ENCODE data around the gene ANO6.

ANO6 gene

DNA sequence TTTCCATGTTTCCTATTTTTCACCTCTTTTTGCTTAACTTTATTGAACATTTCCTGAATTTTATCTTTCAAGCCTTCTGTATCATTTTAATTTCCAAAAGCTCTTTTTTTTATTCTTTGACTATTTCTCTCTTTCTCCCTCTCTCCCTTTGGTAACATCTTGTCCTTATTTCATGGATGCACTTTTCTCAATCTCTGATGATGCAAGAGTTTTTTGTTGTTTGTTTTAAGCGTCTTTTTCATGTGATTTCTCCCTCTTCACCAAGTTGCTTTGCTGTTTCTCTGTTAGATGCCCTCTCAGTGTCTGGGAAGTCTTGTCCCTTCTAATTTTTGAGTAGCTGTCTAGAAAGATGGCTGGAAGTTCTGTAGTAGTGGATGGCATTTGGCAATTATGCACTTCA, 62.6 kb downstream of the ANO6 start:
- CTCF ChIA-PET: interaction anchor here (2.4 kb wide), 1 partner anchor 10 kb away, joined by 5 read pairs; no protein-coding TSS in a partner anchor
- DNase-seq: no peak
- H3K27ac ChIP-seq (ENCODE audit: insufficient read depth in 1 of 2, low read depth in 1 of 2, low read length in 2 of 2, poor library complexity in 1 of 2, severe bottlenecking in 2 of 2): no peak overlapping the region
- WGBS (ENCODE audit: insufficient coverage): no CpG with 5 or more reads among the region's 1 CpG
- POLR2A ChIA-PET: no interaction called here
- H3K9me3 ChIP-seq (ENCODE audit: control extremely low read depth in 1 of 5, control insufficient read depth in 4 of 5, insufficient read depth in 2 of 5, low read depth in 1 of 5, low read length in 4 of 5): no peaks in the 10 kb centered on the region
- no peaks in the 10 kb centered on the region for H3K27me3 ChIP-seq (replicated peaks in 2 of 5; ENCODE audit: control insufficient read depth in 4 of 5, insufficient read depth in 5 of 5, low read length in 4 of 5)
- peaks cover 0 to 13% (median 6%) of the 10 kb centered on the region in 4 experiments for H3K36me3 ChIP-seq (ENCODE audit: control insufficient read depth in 4 of 4, insufficient read depth in 4 of 4, low read length in 3 of 4)
- no peaks in the 10 kb centered on the region for H3K4me1 ChIP-seq (ENCODE audit: control extremely low read depth in 1 of 4, control insufficient read depth in 4 of 4, insufficient read depth in 4 of 4, low read length in 3 of 4)
- no peak overlapping the region for H3K4me3 ChIP-seq (ENCODE audit: control insufficient read depth in 1 of 7, extremely low read depth in 1 of 7, insufficient read depth in 4 of 7, low read depth in 2 of 7, low read length in 6 of 7)

DNA sequence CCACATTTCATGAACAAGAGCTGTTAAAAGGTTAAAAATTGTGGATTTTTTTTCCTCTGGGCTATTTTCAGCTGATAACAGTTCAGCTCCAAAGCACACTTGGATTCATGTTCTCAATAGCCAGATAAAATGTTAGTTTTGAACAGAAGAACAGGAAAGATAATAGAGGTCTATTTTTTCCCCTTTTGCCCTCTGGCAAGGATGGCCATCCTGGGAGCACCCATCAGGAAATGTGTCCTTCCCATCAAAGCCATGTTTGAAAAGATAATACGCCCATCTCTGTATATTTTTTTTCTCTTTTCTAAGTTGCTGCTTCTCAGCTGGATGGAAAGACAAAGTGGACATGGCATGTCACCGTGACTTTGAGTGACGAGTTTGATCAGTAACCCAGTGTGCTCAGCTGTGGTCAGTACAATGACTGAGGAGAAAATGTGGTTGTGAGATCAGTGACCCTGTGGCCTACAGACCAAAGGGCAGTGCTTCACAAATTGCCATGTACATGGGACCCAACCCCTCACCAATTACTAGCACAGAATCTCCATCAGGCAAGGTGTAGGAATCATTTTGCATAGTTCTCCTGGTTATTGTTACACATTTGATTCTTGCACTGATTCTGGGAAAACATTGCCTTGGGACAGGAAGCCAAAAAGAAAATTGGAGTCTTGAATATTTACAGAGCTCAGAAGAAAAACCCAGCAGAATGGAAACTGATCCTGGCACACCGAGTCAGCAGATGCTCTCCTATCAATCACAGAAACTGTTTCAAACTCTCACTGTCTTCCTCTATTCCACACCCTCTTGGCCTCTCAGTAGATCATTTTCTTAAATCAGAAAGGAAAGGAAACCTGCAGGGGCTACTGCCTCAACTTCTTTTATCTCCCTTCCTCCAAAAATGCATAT, 64.3 kb downstream of the ANO6 start:
- H3K27ac ChIP-seq (ENCODE audit: insufficient read depth in 1 of 2, low read depth in 1 of 2, low read length in 2 of 2, poor library complexity in 1 of 2, severe bottlenecking in 2 of 2): no peak overlapping the region
- WGBS (ENCODE audit: insufficient coverage): 100% methylated on average over 2 of the region's 4 CpGs
- POLR2A ChIA-PET: no interaction called here
- no peaks in the 10 kb centered on the region for H3K4me1 ChIP-seq (ENCODE audit: control extremely low read depth in 1 of 4, control insufficient read depth in 4 of 4, insufficient read depth in 4 of 4, low read length in 3 of 4)
- no peak for DNase-seq
- H3K9me3 ChIP-seq (ENCODE audit: control extremely low read depth in 1 of 5, control insufficient read depth in 4 of 5, insufficient read depth in 2 of 5, low read depth in 1 of 5, low read length in 4 of 5): no peaks in the 10 kb centered on the region
- H3K4me3 ChIP-seq (ENCODE audit: control insufficient read depth in 1 of 7, extremely low read depth in 1 of 7, insufficient read depth in 4 of 7, low read depth in 2 of 7, low read length in 6 of 7): no peak overlapping the region
- CTCF ChIA-PET: interaction anchor here (0.6 to 2.4 kb wide), 2 partner anchors 9 to 29 kb away, joined by 3 to 5 read pairs; no protein-coding TSS in a partner anchor
- H3K27me3 ChIP-seq (replicated peaks in 2 of 5; ENCODE audit: control insufficient read depth in 4 of 5, insufficient read depth in 5 of 5, low read length in 4 of 5): no peaks in the 10 kb centered on the region
- H3K36me3 ChIP-seq (ENCODE audit: control insufficient read depth in 4 of 4, insufficient read depth in 4 of 4, low read length in 3 of 4): peaks cover 0 to 9% (median 5%) of the 10 kb centered on the region in 4 experiments

DNA sequence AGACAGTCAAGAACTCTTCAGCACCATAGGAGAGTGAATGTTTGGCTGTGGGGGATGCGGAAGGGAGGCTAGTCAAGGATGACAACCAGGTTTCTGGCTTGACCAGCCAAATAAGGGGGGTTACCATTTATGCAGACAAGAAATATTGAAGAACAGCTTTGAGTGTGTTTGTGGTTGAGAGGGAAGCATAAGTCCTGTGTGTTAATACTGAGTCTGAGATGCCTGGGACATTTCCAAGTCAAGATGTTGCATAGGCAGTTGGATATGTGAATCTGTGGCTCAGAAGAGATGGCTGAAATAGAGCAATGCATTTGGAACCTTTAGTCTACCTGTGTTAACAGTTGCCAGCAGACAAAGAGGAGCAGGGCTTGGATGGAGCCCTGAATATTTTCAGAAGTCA, 66.1 kb downstream of the ANO6 start:
- no peak overlapping the region for H3K27ac ChIP-seq (ENCODE audit: insufficient read depth in 1 of 2, low read depth in 1 of 2, low read length in 2 of 2, poor library complexity in 1 of 2, severe bottlenecking in 2 of 2)
- no peaks in the 10 kb centered on the region for H3K4me1 ChIP-seq (ENCODE audit: control extremely low read depth in 1 of 4, control insufficient read depth in 4 of 4, insufficient read depth in 4 of 4, low read length in 3 of 4)
- WGBS (ENCODE audit: insufficient coverage): 100% methylated on average over 1 of the region's 1 CpG
- DNase-seq: no peak
- POLR2A ChIA-PET: no interaction called here
- H3K9me3 ChIP-seq (ENCODE audit: control extremely low read depth in 1 of 5, control insufficient read depth in 4 of 5, insufficient read depth in 2 of 5, low read depth in 1 of 5, low read length in 4 of 5): no peaks in the 10 kb centered on the region
- no peak overlapping the region for H3K4me3 ChIP-seq (ENCODE audit: control insufficient read depth in 1 of 7, extremely low read depth in 1 of 7, insufficient read depth in 4 of 7, low read depth in 2 of 7, low read length in 6 of 7)
- peaks cover 0 to 9% (median 5%) of the 10 kb centered on the region in 4 experiments for H3K36me3 ChIP-seq (ENCODE audit: control insufficient read depth in 4 of 4, insufficient read depth in 4 of 4, low read length in 3 of 4)
- CTCF ChIA-PET: no interaction called here
- no peaks in the 10 kb centered on the region for H3K27me3 ChIP-seq (replicated peaks in 2 of 5; ENCODE audit: control insufficient read depth in 4 of 5, insufficient read depth in 5 of 5, low read length in 4 of 5)

DNA sequence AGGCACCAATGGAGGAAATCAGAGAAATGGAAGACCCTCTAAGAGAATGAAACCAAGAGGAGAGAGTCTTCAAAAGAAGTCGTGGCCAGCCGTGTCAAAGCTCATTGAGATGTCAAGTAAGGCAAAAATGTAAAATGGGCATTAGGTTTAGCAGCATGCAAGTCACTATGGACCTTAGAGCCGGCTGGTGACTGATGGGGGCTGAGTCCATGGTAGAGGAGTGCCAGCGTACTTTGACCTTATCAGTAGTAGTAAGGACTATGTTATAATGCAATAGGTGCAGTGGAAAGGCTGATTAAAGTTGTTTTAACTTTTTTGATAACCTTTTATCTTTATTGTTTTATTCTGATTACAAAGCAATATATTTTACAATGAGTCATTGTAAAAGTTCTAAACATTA, 66.5 kb downstream of the ANO6 start:
- POLR2A ChIA-PET: no interaction called here
- no peaks in the 10 kb centered on the region for H3K27me3 ChIP-seq (replicated peaks in 2 of 5; ENCODE audit: control insufficient read depth in 4 of 5, insufficient read depth in 5 of 5, low read length in 4 of 5)
- no peak for DNase-seq
- no peaks in the 10 kb centered on the region for H3K4me1 ChIP-seq (ENCODE audit: control extremely low read depth in 1 of 4, control insufficient read depth in 4 of 4, insufficient read depth in 4 of 4, low read length in 3 of 4)
- CTCF ChIA-PET: no interaction called here
- peaks cover 0 to 9% (median 5%) of the 10 kb centered on the region in 4 experiments for H3K36me3 ChIP-seq (ENCODE audit: control insufficient read depth in 4 of 4, insufficient read depth in 4 of 4, low read length in 3 of 4)
- no peak overlapping the region for H3K27ac ChIP-seq (ENCODE audit: insufficient read depth in 1 of 2, low read depth in 1 of 2, low read length in 2 of 2, poor library complexity in 1 of 2, severe bottlenecking in 2 of 2)
- no peak overlapping the region for H3K4me3 ChIP-seq (ENCODE audit: control insufficient read depth in 1 of 7, extremely low read depth in 1 of 7, insufficient read depth in 4 of 7, low read depth in 2 of 7, low read length in 6 of 7)
- WGBS (ENCODE audit: insufficient coverage): 95% methylated on average over 4 of the region's 4 CpGs
- no peaks in the 10 kb centered on the region for H3K9me3 ChIP-seq (ENCODE audit: control extremely low read depth in 1 of 5, control insufficient read depth in 4 of 5, insufficient read depth in 2 of 5, low read depth in 1 of 5, low read length in 4 of 5)

DNA sequence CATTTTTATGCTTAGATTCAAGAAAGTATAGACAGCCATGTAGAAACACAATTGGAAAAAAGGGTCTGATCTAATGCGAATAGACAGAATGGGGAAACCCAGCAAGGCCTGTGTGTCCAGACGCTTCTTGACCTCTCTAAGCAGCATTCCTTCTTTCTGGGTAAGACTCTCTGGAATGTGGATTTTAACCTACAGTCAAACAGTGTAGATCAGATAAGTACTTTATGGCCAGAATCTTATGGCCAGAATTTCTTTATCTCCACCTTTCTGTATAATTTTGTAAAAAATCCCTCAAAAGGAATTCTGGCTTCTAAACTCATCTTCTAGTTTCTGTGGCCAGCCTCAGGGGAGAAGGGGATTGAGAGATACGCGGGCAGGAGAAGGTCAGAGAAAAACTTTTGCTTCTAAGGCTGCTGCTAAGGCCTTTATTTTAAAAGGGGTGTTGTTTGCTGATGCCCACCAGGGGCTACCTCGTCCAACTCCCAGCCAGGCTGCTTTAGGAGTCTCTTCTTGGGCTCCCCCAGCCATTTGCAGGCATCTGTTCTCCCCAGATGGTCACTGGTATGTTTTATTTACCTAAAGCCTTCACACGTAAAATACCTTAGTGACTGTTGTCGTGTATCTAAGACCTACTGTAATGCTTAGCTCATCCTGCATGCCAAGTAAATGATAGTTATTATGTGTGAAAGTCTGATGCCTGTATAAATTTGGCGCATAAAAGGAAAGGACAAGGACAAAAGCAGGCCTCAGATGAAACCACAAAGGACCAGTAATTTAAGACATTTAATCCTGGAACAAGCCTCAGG, 68.4 kb downstream of the ANO6 start:
- no peak for DNase-seq
- ChIA-PET POLR2A (no interaction called here), CTCF (interaction anchor here (2.7 kb wide), 1 partner anchor 105 kb away, joined by 7 read pairs; no protein-coding TSS in a partner anchor)
- Histone ChIP-seq H3K27ac (ENCODE audit: insufficient read depth in 1 of 2, low read depth in 1 of 2, low read length in 2 of 2, poor library complexity in 1 of 2, severe bottlenecking in 2 of 2) (no peak overlapping the region), H3K4me3 (ENCODE audit: control insufficient read depth in 1 of 7, extremely low read depth in 1 of 7, insufficient read depth in 4 of 7, low read depth in 2 of 7, low read length in 6 of 7) (no peak overlapping the region), H3K27me3 (replicated peaks in 2 of 5; ENCODE audit: control insufficient read depth in 4 of 5, insufficient read depth in 5 of 5, low read length in 4 of 5) (no peaks in the 10 kb centered on the region), H3K36me3 (ENCODE audit: control insufficient read depth in 4 of 4, insufficient read depth in 4 of 4, low read length in 3 of 4) (peaks cover 0 to 9% (median 5%) of the 10 kb centered on the region in 4 experiments), H3K9me3 (ENCODE audit: control extremely low read depth in 1 of 5, control insufficient read depth in 4 of 5, insufficient read depth in 2 of 5, low read depth in 1 of 5, low read length in 4 of 5) (no peaks in the 10 kb centered on the region), H3K4me1 (ENCODE audit: control extremely low read depth in 1 of 4, control insufficient read depth in 4 of 4, insufficient read depth in 4 of 4, low read length in 3 of 4) (no peaks in the 10 kb centered on the region)
- WGBS (ENCODE audit: insufficient coverage): 99% methylated on average over 5 of the region's 8 CpGs

DNA sequence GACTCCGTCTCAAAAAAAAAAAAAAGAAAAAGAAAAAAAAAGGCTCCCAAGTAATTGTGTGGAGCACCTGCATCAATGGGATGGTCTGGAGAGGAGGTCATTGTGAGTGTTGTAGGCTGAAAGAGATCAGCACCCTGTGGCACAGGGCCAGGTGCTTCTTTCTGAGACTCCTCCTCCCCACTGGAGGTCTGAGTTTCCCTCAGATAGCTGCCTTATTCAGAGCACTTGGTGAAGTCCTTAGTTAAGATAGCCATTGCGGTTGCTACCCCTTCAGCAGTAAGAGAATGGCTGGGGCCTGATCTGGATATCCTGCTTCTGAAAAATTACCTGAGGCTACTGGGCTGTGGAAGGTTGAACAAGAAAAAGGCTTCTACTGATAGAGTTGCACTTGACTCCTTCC, 69.8 kb downstream of the ANO6 start:
- H3K27me3 ChIP-seq (replicated peaks in 2 of 5; ENCODE audit: control insufficient read depth in 4 of 5, insufficient read depth in 5 of 5, low read length in 4 of 5): no peaks in the 10 kb centered on the region
- DNase-seq: no peak
- 100% methylated on average over 1 of the region's 2 CpGs for WGBS (ENCODE audit: insufficient coverage)

More for the DNA sequence above, 69.8 kb downstream of the ANO6 start:
- Histone ChIP-seq H3K36me3 (ENCODE audit: control insufficient read depth in 4 of 4, insufficient read depth in 4 of 4, low read length in 3 of 4) (peaks cover 0 to 7% (median 3%) of the 10 kb centered on the region in 4 experiments), H3K4me1 (ENCODE audit: control extremely low read depth in 1 of 4, control insufficient read depth in 4 of 4, insufficient read depth in 4 of 4, low read length in 3 of 4) (no peaks in the 10 kb centered on the region), H3K4me3 (ENCODE audit: control insufficient read depth in 1 of 7, extremely low read depth in 1 of 7, insufficient read depth in 4 of 7, low read depth in 2 of 7, low read length in 6 of 7) (no peak overlapping the region), H3K9me3 (ENCODE audit: control extremely low read depth in 1 of 5, control insufficient read depth in 4 of 5, insufficient read depth in 2 of 5, low read depth in 1 of 5, low read length in 4 of 5) (no peaks in the 10 kb centered on the region), H3K27ac (ENCODE audit: insufficient read depth in 1 of 2, low read depth in 1 of 2, low read length in 2 of 2, poor library complexity in 1 of 2, severe bottlenecking in 2 of 2) (no peak overlapping the region)
- POLR2A ChIA-PET: no interaction called here
- CTCF ChIA-PET: interaction anchor here (2.7 kb wide), 1 partner anchor 103 kb away, joined by 7 read pairs; no protein-coding TSS in a partner anchor

Data from common myeloid progenitor, CD34-positive (primary cell).